Measurements from ENCODE around the gene ADPRHL1.
A peak's percentile ranks its signal among the peaks of the same experiment; 100 is the strongest.
"Not testable (repeated sequence)": the region's sequence is repeated elsewhere in the genome, so short reads cannot be mapped to it uniquely, and the experiment has no call there.

ADPRHL1 gene

GRCh38 chr13:113454936-113455335, 1.6 kb upstream of the ADPRHL1 start:
- DNase-seq: no peak

- no peak for DNase-seq
These were observed 822 bp downstream of the ADPRHL1 start for GRCh38 chr13:113452466-113452865.

- no peak for DNase-seq
These were observed 1.3 kb downstream of the ADPRHL1 start for GRCh38 chr13:113451951-113452421.

GRCh38 chr13:113450861-113451620, 2.2 kb downstream of the ADPRHL1 start:
- DNase-seq: not testable (repeated sequence)

- DNase-seq: not testable (repeated sequence)
These were observed 2.9 kb downstream of the ADPRHL1 start for GRCh38 chr13:113450348-113450744.

- DNase-seq: no peak
These were observed 3.5 kb downstream of the ADPRHL1 start for GRCh38 chr13:113449693-113450347.

GRCh38 chr13:113448885-113449692, 4.2 kb downstream of the ADPRHL1 start:
- DNase-seq: peak; percentile 86

GRCh38 chr13:113448545-113448884, 4.8 kb downstream of the ADPRHL1 start:
- peak; percentile 18 for DNase-seq

GRCh38 chr13:113447596-113447995, 5.7 kb downstream of the ADPRHL1 start:
- no peak for DNase-seq

GRCh38 chr13:113446488-113446854, 6.8 kb downstream of the ADPRHL1 start:
- no peak for DNase-seq

- no peak for DNase-seq
These were observed 7.3 kb downstream of the ADPRHL1 start for GRCh38 chr13:113445791-113446487.

GRCh38 chr13:113443991-113444390, 9.3 kb downstream of the ADPRHL1 start:
- DNase-seq: no peak

- no peak for DNase-seq
These were observed 10.3 kb downstream of the ADPRHL1 start for GRCh38 chr13:113442985-113443362.

GRCh38 chr13:113442354-113442984, 10.8 kb downstream of the ADPRHL1 start:
- no peak for DNase-seq

- DNase-seq: no peak
These were observed 11.6 kb downstream of the ADPRHL1 start for GRCh38 chr13:113441661-113442060.

- no peak for DNase-seq
These were observed 15.8 kb downstream of the ADPRHL1 start for GRCh38 chr13:113437408-113438010.

- DNase-seq: not testable (repeated sequence)
These were observed 16.4 kb downstream of the ADPRHL1 start for GRCh38 chr13:113436866-113437265.

GRCh38 chr13:113435907-113436306, 17.4 kb downstream of the ADPRHL1 start:
- not testable (repeated sequence) for DNase-seq

- no peak for DNase-seq
These were observed 19.8 kb downstream of the ADPRHL1 start for GRCh38 chr13:113433391-113433916.

GRCh38 chr13:113432506-113433270, 20.6 kb downstream of the ADPRHL1 start:
- DNase-seq: no peak

GRCh38 chr13:113431171-113431570, 22.1 kb downstream of the ADPRHL1 start:
- DNase-seq: no peak

Measured in NCI-H2029 (cell line).